HepG2 (cell line): Measurements from ENCODE around the gene CFAP90. TPM values are rescaled to one million over a fixed set of nuclear protein-coding genes. Genes with fewer than 3 reads are reported as not detected.

Experiments used
- ADNP ChIP-seq: sonication (generic); formaldehyde crosslinking; IDR thresholded peaks from 2 replicates; pipeline ENCODE4 v1.4.0; 2020; ENCODE audit warnings: missing genetic modification reagents
- ATAD3A ChIP-seq: sonication (generic); formaldehyde crosslinking; IDR thresholded peaks from 2 replicates; pipeline ENCODE4 v1.4.0; 2020; ENCODE audit warnings: missing genetic modification reagents
- ATF1 ChIP-seq: IDR thresholded peaks from 2 replicates; pipeline ENCODE4 v1.6.1; 2016; ENCODE audit warnings: mild to moderate bottlenecking, control low read depth
- ATM ChIP-seq: fragments of 450-650 bp; IDR thresholded peaks from 2 replicates; pipeline ENCODE4 v1.7.1; 2017; ENCODE audit warnings: mild to moderate bottlenecking, borderline replicate concordance
- CCAR2 ChIP-seq: fragments of 200-400 bp; formaldehyde crosslinking; optimal IDR thresholded peaks from 2 replicates; pipeline ENCODE3; 2018; ENCODE audit warnings: low read depth, mild to moderate bottlenecking, low read length, moderate library complexity
- MAFF ChIP-seq: IDR thresholded peaks from 2 replicates; pipeline ENCODE4 v1.6.1; 2011; ENCODE audit warnings: low read depth, low read length, improper control_type of control experiment
- MAFK ChIP-seq, 2 experiments: IDR thresholded peaks in 1 of 2; conservative IDR thresholded peaks in 1 of 2; 2 replicates each; pipeline ENCODE4 v1.6.1; 2011; ENCODE audit warnings: improper control_type of control experiment in 2 of 2, low read length in 2 of 2
- MEIS1 ChIP-seq: sonication (generic); formaldehyde crosslinking; IDR thresholded peaks from 2 replicates; pipeline ENCODE4 v1.9.0; 2021; ENCODE audit warnings: mild to moderate bottlenecking, missing genetic modification reagents, moderate library complexity, borderline replicate concordance
- MIER2 ChIP-seq: IDR thresholded peaks from 2 replicates; pipeline ENCODE4 v1.6.1; 2016; ENCODE audit warnings: missing biosample characterization, missing genetic modification reagents
- NCOR1 ChIP-seq: fragments of 200-600 bp; sonication (generic); IDR thresholded peaks from 2 replicates; pipeline ENCODE4 v1.7.0; 2017; ENCODE audit warnings: antibody characterized with exemption, low read length, borderline replicate concordance
- NR2F2 ChIP-seq: IDR thresholded peaks from 2 replicates; pipeline ENCODE4 v1.6.1; 2012; ENCODE audit warnings: low read depth, inconsistent platforms, borderline replicate concordance
- SALL1 ChIP-seq: sonication (generic); formaldehyde crosslinking; IDR thresholded peaks from 2 replicates; pipeline ENCODE4 v1.8.0; 2022; ENCODE audit warnings: mild to moderate bottlenecking, missing genetic modification reagents
- SATB2 ChIP-seq: sonication (generic); formaldehyde crosslinking; IDR thresholded peaks from 2 replicates; pipeline ENCODE4 v1.5.0; 2020; ENCODE audit warnings: missing genetic modification reagents
- YEATS2 ChIP-seq: sonication (generic); formaldehyde crosslinking; IDR thresholded peaks from 2 replicates; pipeline ENCODE4 v1.4.0; 2020; ENCODE audit warnings: missing genetic modification reagents, borderline replicate concordance
- ZFAT ChIP-seq: sonication (generic); formaldehyde crosslinking; conservative IDR thresholded peaks from 2 replicates; pipeline ENCODE4 v1.8.1; 2023; ENCODE audit warnings: missing genetic modification reagents, inconsistent platforms
- ZFP36L1 ChIP-seq: sonication (generic); formaldehyde crosslinking; IDR thresholded peaks from 2 replicates; pipeline ENCODE4 v1.8.0; 2022; ENCODE audit warnings: mild to moderate bottlenecking, missing genetic modification reagents, moderate library complexity
- ZNF225 ChIP-seq: sonication (generic); formaldehyde crosslinking; IDR thresholded peaks from 2 replicates; pipeline ENCODE4 v1.4.0; 2020; ENCODE audit warnings: mild to moderate bottlenecking, missing genetic modification reagents
- ZNF234 ChIP-seq: sonication (generic); formaldehyde crosslinking; conservative IDR thresholded peaks from 2 replicates; pipeline ENCODE4 v1.5.1; 2020; ENCODE audit warnings: mild to moderate bottlenecking, missing genetic modification reagents
- ZNF235 ChIP-seq: sonication (generic); formaldehyde crosslinking; IDR thresholded peaks from 2 replicates; pipeline ENCODE4 v1.8.1; 2023; ENCODE audit warnings: mild to moderate bottlenecking, missing genetic modification reagents, borderline replicate concordance
- ZNF33A ChIP-seq: sonication (generic); formaldehyde crosslinking; IDR thresholded peaks from 2 replicates; pipeline ENCODE4 v1.5.1; 2020; ENCODE audit warnings: missing genetic modification reagents, mild to moderate bottlenecking, moderate library complexity, borderline replicate concordance
- ZNF782 ChIP-seq: sonication (generic); formaldehyde crosslinking; IDR thresholded peaks from 2 replicates; pipeline ENCODE4 v1.4.0; 2020; ENCODE audit warnings: missing genetic modification reagents, mild to moderate bottlenecking, borderline replicate concordance
- polyA plus RNA-seq, 8 experiments: library from polyadenylated mRNA; depleted of rRNA in 3 of 8; stranded (reverse) in 7 of 8; unstranded in 1 of 8; fragments of >200 nt; fragmentation: Illumina TruSeq in 4 of 8; extraction: Trizol in 4 of 8; gene quantifications; 2 replicates each; pipeline versions ENCODE4 v1.2.1 to v1.2.3, GENCODE V29; 2011 to 2016; ENCODE audit warnings: low read depth in 4 of 8, missing spikeins in 1 of 8, mixed read lengths in 1 of 8; ENCODE audit not compliant: insufficient read depth in 1 of 8
- total RNA-seq, 5 experiments: library from RNA; depleted of rRNA; stranded (reverse); fragments of >200 nt; fragmentation: Illumina TruSeq; extraction: Trizol; gene quantifications; 2 replicates each; pipeline ENCODE4 v1.2.3, GENCODE V29; 2016; ENCODE audit warnings: low read depth in 1 of 5
- TF ChIP-seq, protein P1 (sequence below): sonication (generic); formaldehyde crosslinking; IDR thresholded peaks from 2 replicates; pipeline ENCODE4 v1.8.1; 2023; ENCODE audit warnings: mild to moderate bottlenecking, inconsistent platforms, moderate library complexity, missing genetic modification reagents, borderline replicate concordance
- TF ChIP-seq, protein P2 (sequence below): sonication (generic); formaldehyde crosslinking; IDR thresholded peaks from 2 replicates; pipeline ENCODE4 v1.4.0; 2020; ENCODE audit warnings: mild to moderate bottlenecking, missing genetic modification reagents
- TF ChIP-seq, protein P3 (sequence below): sonication (generic); formaldehyde crosslinking; IDR thresholded peaks from 2 replicates; pipeline ENCODE4 v1.8.1; 2023; ENCODE audit warnings: missing genetic modification reagents, inconsistent platforms, borderline replicate concordance

CFAP90 gene
- total and polyA plus RNA-seq, 2 of the 13 experiments (the other 11 are each of a cell fraction or from before 2014, with no cell fraction given), result 0.11 TPM; not detected in 1

DNA sequence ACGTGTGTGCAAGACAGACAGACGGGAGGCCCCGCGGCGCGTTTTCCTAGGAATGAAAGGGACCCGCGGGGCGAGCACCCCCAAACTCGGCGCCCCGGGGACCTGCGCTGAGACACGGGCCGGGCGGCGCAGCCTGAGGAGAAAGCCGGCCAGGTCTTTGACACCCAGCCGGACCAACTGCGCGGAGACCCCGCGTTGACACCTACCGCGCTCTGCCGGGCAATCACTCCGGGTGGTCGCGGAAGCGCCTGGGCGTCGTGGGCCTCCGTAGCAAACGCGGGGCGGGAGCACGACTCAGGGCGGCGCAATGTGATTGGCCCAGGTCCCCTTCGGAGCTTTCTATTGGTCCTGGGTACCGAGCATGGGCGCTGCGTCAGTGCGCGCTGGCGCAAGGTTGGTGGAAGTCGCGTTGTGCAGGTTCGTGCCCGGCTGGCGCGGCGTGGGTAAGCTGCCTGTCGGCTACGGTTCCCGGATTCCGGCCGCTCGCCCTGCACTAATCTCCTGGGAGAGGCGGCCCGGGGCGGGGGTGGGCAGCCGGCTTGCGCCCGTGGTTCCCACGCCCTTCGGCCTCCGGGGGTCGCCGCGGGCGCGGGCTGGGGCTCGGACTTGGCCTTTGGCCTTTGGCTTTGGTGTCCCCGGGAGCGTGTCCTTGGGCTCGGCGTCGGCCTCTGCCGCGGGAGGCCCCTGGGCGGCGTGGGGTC is 18.0 kb upstream of the CFAP90 start, which contains the start of the genes FASTKD3 and MTRR (continued):
- TF ChIP-seq, protein P1, sequence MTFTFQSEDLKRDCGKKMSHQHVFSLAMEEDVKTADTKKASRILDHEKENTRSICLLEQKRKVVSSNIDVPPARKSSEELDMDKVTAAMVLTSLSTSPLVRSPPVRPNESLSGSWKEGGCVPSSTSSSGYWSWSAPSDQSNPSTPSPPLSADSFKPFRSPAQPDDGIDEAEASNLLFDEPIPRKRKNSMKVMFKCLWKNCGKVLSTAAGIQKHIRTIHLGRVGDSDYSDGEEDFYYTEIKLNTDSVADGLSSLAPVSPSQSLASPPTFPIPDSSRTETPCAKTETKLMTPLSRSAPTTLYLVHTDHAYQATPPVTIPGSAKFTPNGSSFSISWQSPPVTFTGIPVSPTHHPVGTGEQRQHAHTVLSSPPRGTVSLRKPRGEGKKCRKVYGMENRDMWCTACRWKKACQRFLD (CRISPR knock-in tag), result no peak
- TF ChIP-seq ZNF235 (CRISPR knock-in tag) (0 out of 2 replicates have a peak, but pooled peaks have one; percentile 49), SALL1 (CRISPR knock-in tag) (peak; percentile 56), ZNF225 (CRISPR knock-in tag) (peak; percentile 84; the same call in 1 of the 2 replicates), ZNF234 (CRISPR knock-in tag) (0 out of 2 replicates have a peak, but pooled peaks have one; percentile 10), ZNF782 (CRISPR knock-in tag) (no peak), MAFK (conservative IDR thresholded peaks at IDR 0.05 in 1 of 2, IDR thresholded peaks at IDR 0.05 in 1 of 2; ENCODE audit: low read length in 2 of 2) (no peak), SATB2 (no peak), NR2F2 (peak; percentile 41; the same call in 1 of the 2 replicates), ZFAT (CRISPR knock-in tag) (no peak), MAFF (no peak), NCOR1 (no peak), MIER2 (CRISPR knock-in tag) (0 out of 2 replicates have a peak, but pooled peaks have one; percentile 12), ZFP36L1 (CRISPR knock-in tag) (no peak), ATF1 (peak; percentile 81; the same call in 1 of the 2 replicates), CCAR2 (no peak), ATM (no peak), MEIS1 (CRISPR knock-in tag) (0 out of 2 replicates have a peak, but pooled peaks have one; percentile 29), YEATS2 (CRISPR knock-in tag) (peak; percentile 87), ATAD3A (CRISPR knock-in tag) (no peak), ADNP (no peak), ZNF33A (CRISPR knock-in tag) (no peak)
- TF ChIP-seq, protein P2, sequence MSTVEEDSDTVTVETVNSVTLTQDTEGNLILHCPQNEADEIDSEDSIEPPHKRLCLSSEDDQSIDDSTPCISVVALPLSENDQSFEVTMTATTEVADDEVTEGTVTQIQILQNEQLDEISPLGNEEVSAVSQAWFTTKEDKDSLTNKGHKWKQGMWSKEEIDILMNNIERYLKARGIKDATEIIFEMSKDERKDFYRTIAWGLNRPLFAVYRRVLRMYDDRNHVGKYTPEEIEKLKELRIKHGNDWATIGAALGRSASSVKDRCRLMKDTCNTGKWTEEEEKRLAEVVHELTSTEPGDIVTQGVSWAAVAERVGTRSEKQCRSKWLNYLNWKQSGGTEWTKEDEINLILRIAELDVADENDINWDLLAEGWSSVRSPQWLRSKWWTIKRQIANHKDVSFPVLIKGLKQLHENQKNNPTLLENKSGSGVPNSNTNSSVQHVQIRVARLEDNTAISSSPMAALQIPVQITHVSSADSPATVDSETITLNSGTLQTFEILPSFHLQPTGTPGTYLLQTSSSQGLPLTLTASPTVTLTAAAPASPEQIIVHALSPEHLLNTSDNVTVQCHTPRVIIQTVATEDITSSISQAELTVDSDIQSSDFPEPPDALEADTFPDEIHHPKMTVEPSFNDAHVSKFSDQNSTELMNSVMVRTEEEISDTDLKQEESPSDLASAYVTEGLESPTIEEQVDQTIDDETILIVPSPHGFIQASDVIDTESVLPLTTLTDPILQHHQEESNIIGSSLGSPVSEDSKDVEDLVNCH, result no peak
- TF ChIP-seq, protein P3, sequence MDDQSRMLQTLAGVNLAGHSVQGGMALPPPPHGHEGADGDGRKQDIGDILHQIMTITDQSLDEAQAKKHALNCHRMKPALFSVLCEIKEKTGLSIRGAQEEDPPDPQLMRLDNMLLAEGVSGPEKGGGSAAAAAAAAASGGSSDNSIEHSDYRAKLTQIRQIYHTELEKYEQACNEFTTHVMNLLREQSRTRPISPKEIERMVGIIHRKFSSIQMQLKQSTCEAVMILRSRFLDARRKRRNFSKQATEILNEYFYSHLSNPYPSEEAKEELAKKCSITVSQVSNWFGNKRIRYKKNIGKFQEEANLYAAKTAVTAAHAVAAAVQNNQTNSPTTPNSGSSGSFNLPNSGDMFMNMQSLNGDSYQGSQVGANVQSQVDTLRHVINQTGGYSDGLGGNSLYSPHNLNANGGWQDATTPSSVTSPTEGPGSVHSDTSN (CRISPR knock-in tag), result no peak
